Measurements from ENCODE around the gene DSC2. TPM values are rescaled to one million over a fixed set of nuclear protein-coding genes. Genes with fewer than 3 reads are reported as not detected.

DSC2 gene
- total RNA-seq, 2 donors from 2014 or later = 141 to 184 TPM

GRCh38 chr18:31056296-31056695, 45.9 kb downstream of the DSC2 start:
- no peak for DNase-seq
- Histone ChIP-seq H3K4me3 (no peak overlapping the region), H3K9ac (ENCODE audit: low read depth in 2 of 2, low read length in 2 of 2) (no peak overlapping the region), H3K27ac (no peak overlapping the region), H3K27me3 (no peaks in the 10 kb centered on the region), H3K9me3 (no peaks in the 10 kb centered on the region), H3K36me3 (no peaks in the 10 kb centered on the region), H3K4me1 (no peaks in the 10 kb centered on the region)
- intact Hi-C loops (cut with DNase I) = no loop called here
- no peak for TF ChIP-seq CTCF (IDR thresholded peaks at IDR 0.05)

GRCh38 chr18:31050635-31051034, 51.6 kb downstream of the DSC2 start:
- no peak for TF ChIP-seq CTCF (IDR thresholded peaks at IDR 0.05)
- no peak overlapping the region for H3K4me3 ChIP-seq
- H3K9ac ChIP-seq (ENCODE audit: low read depth in 2 of 2, low read length in 2 of 2) = no peak overlapping the region
- H3K36me3 ChIP-seq = no peaks in the 10 kb centered on the region
- DNase-seq = no peak
- H3K4me1 ChIP-seq = no peaks in the 10 kb centered on the region
- H3K9me3 ChIP-seq = no peaks in the 10 kb centered on the region
- H3K27me3 ChIP-seq = no peaks in the 10 kb centered on the region
- intact Hi-C loops (cut with DNase I) = no loop called here
- no peak overlapping the region for H3K27ac ChIP-seq

GRCh38 chr18:31049189-31049588, 53.0 kb downstream of the DSC2 start:
- no peak for TF ChIP-seq CTCF (IDR thresholded peaks at IDR 0.05)
- H3K9me3 ChIP-seq = no peaks in the 10 kb centered on the region
- H3K36me3 ChIP-seq = no peaks in the 10 kb centered on the region
- H3K9ac ChIP-seq (ENCODE audit: low read depth in 2 of 2, low read length in 2 of 2) = no peak overlapping the region
- DNase-seq = no peak
- intact Hi-C loops (cut with DNase I) = no loop called here
- H3K4me3 ChIP-seq = no peak overlapping the region
- H3K27me3 ChIP-seq = peaks cover 1% of the 10 kb centered on the region
- no peaks in the 10 kb centered on the region for H3K4me1 ChIP-seq
- no peak overlapping the region for H3K27ac ChIP-seq

- Histone ChIP-seq H3K36me3 (no peaks in the 10 kb centered on the region), H3K27ac (no peak overlapping the region), H3K9me3 (no peaks in the 10 kb centered on the region), H3K4me3 (no peak overlapping the region), H3K4me1 (no peaks in the 10 kb centered on the region), H3K9ac (ENCODE audit: low read depth in 2 of 2, low read length in 2 of 2) (no peak overlapping the region), H3K27me3 (peaks cover 10% of the 10 kb centered on the region)
- intact Hi-C loops (cut with DNase I) = no loop called here
- no peak for DNase-seq
- TF ChIP-seq CTCF (IDR thresholded peaks at IDR 0.05) = no peak
These were observed 54.0 kb downstream of the DSC2 start for GRCh38 chr18:31048216-31048615.

GRCh38 chr18:31046916-31047315, 55.3 kb downstream of the DSC2 start:
- H3K4me1 ChIP-seq = peaks cover under 1% of the 10 kb centered on the region
- H3K36me3 ChIP-seq = no peaks in the 10 kb centered on the region
- no peak overlapping the region for H3K27ac ChIP-seq
- H3K27me3 ChIP-seq = peaks cover 23% of the 10 kb centered on the region
- no peak for TF ChIP-seq CTCF (IDR thresholded peaks at IDR 0.05)
- no peaks in the 10 kb centered on the region for H3K9me3 ChIP-seq
- no peak overlapping the region for H3K9ac ChIP-seq (ENCODE audit: low read depth in 2 of 2, low read length in 2 of 2)
- intact Hi-C loops (cut with DNase I) = no loop called here
- DNase-seq = no peak
- no peak overlapping the region for H3K4me3 ChIP-seq

- intact Hi-C loops (cut with DNase I) = no loop called here
- H3K4me1 ChIP-seq = peaks cover 2% of the 10 kb centered on the region
- H3K9ac ChIP-seq (ENCODE audit: low read depth in 2 of 2, low read length in 2 of 2) = no peak overlapping the region
- H3K4me3 ChIP-seq = no peak overlapping the region
- DNase-seq = no peak
- H3K27ac ChIP-seq = no peak overlapping the region
- TF ChIP-seq CTCF (IDR thresholded peaks at IDR 0.05) = no peak
- H3K9me3 ChIP-seq = no peaks in the 10 kb centered on the region
- H3K36me3 ChIP-seq = no peaks in the 10 kb centered on the region
- peaks cover 36% of the 10 kb centered on the region for H3K27me3 ChIP-seq
These were observed 56.6 kb downstream of the DSC2 start for GRCh38 chr18:31045599-31045998.
